Activated CD8-positive, alpha-beta memory T cell treated with anti-CD3 and anti-CD28 coated beads for 24 hours (primary cell): Measurements from ENCODE around the gene SDR42E2.
"Not testable (repeated sequence)": the region's sequence is repeated elsewhere in the genome, so short reads cannot be mapped to it uniquely, and the experiment has no call there.

Source experiments
- DNase-seq: peaks from one replicate; pipeline ENCODE4 v3.0.0-alpha.2; 2020

SDR42E2 gene

DNA sequence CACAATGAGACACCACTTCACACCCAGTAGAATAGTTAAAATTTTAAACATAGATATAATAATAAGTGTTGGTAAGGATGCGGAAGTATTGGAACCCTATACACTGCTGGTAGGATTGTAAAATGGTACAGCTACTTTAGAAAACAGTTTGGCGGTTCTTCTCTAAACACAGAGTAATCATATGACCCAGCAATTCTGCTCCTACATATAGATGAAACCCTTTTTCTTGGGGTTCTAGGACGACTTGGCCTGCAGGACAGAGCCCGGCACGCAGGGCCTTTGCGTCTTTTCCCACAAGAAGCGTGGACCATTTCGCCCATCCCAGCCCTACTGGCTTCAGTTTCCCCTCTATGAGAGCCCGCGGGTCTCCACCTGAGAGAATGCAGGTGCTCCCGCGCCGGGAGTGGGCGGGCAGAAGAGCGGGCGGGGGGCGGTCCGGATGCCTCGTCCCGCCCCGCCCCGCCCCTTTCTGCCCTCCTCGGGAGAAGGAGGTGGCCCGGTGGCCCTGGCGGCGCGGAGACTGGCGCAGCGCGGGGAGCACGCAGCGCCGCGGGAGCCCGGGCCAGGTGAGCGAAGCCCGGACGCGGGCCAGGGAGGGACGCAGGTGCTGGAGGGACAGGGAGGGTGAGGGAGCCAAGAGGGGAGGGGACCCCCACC lies at the start of gene SDR42E2:
SDR42E2 (plus strand) TSS at position 508 of the 657 bp plus-strand sequence. CDS start 3,077 bp downstream, outside the sequence.
- peak; percentile 70 for DNase-seq

DNA sequence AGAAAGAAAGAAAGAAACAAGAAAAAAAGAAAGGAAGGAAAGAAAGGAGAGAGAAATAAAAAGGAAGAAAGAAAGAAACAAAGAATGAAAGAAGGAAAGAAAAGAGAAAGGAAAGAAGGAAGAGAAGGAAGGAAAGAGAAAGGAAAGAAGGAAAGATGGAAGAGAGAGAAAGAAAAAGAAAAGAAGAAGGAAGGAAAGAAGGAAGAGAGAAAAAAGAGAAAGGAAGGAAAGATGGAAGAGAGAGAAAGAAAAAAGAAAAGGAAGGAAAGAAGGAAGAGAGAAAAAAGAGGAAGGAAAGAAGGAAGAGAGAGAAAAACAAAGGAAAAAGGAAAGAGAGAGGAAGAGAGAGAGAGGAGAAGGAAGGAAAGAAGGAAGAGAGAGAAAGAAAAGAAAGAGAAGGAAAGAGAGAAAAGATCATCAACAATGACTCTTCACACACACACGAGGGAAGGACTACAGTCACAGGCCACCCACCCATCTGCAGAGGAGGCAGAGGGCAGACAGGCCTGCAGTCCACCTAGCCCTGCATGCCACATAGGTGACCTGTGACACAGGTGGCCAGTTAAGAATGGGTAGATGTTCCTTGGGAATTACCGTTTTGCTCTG lies 46.1 kb upstream of the SDR42E2 start:
- no peak for DNase-seq

DNA sequence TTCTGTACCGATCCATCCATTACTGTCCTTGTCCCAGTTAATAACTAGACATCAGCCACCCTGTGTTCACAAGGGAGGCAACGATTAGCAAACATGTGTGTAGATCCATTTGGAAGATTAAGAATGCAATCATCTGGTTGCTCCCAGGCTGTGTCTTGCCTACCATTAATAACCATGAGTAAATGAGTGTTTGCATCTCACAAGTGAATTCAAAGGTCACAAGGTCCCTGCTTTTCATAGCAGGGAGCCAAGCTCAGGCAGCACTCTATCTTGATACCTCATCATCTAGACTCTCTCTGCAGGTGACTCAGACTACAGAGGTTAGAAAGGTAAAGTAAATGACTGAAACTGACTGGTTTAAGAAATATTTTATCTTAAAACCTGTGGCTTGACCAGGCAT lies 44.7 kb upstream of the SDR42E2 start:
- no peak for DNase-seq

DNA sequence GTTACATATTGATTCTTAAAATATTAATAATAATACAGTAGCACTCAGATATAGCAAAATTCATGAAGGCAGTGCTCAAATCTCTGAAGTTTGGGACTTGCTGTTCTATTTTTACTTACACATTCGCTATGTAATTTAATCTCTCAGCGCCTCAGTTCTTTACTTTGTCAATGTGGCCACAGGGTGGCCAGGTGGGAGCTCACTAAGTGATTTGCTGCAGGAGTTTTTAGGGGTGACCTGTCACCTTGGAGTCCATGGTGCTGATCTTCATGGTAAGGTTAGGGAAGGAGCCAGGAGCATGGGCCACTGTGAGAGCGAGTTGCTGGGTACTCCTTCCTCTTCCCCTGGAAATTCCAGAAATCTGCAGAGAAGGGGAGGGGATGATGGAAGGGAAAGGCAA lies 41.9 kb upstream of the SDR42E2 start:
- DNase-seq, result no peak

DNA sequence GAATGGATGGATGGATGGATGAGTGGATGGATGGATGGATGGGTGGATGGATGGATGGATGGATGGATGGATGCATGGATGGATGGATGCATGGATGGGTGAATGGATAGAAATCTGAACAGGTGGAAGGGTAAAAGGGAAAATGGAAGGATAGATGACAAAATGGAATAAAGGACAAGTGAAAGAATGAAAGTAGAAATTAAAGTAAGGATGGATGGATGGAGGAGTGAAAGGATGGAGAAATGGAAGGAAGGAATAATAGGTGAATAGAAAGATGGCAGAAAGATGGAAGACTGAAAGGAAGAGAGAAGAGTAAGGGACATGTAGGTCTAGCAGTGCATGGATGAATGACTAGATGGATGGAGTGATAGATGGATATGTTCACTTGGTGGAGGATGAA lies 40.1 kb upstream of the SDR42E2 start:
- DNase-seq, result no peak

DNA sequence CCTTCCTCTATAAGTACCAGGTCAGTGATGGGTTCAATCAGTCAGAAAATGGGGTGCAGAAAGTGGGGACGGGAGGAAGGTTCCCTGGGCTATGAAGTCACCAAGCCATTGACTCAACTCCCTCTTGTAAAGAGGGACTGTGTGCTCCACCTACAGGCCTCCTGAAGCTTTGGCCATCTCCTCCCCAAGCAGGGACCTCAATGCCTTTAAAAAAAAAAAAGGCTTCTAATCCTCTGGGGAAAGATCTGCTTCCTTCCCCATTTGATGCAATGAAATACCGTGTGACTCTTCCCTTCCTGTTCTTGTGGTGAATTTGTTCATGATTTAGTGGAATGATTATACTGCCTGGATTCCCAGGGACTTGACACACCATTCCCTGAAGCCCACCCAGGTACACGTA lies 39.2 kb upstream of the SDR42E2 start:
- DNase-seq, result no peak

DNA sequence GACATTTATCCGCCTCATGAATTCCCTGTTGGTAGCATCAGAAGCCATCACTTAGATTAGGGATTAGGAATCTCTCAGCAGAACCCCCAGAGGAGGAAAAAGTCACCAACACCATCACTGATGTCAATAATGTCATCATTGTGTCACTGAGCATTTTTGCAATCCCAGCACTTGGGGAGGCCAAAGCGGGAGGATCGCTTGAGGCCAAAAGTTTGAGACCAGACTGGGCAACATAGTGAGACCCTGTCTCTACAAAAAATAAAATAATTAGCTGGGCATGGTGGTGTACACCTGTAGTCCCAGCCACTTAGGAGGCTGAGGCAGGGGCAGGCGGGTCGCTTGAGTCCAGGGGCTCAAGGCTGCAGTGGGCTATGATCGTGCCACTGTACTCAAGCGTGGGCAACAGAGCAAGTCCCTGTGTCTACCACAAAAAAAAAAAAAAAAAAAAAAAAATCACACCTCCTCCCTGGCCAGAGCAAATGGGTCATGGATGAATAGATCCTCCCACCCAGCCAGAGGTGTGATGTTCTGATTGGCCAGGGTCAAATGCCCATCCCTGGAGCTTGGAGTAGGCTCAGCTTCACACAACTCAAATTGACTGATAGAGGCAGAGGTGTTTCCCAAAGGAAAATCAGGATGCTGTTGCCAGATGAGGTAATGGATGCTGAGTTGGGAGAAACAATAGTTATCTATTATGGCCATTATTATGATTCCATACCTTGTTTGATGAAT lies 38.4 kb upstream of the SDR42E2 start:
- no peak for DNase-seq

DNA sequence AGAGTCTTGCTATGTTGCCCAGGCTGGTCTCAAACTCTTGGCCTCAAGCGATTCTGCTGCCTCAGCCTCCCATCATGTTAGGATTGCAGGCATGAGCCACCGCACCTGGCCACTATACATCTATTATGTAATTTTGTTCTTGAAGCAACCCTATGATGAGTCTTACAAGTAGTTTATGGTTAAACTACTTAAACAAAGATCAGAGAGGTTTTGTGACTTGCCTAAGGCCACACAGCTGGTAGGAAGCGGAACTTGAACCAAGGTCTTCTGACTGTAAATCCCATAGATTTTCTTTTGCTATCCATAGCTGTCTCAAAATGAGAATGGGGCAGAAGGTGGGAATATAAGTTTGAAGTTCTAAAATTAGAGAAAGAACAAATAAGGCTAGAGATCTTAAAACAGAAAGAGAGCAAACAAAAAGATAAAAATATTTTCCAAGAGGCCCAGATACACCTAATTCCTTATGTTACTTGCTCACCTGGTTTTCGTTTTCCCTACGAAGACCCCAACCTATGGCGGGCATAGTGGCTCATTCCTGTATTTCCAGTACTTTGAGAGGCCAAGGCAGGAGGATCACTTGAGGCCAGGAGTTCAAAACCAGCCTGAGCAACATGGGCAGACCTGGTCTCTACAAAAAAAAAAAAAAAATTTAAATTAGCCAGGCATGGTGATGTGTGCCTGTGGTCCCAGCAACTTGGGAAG lies 37.6 kb upstream of the SDR42E2 start:
- DNase-seq, result no peak

DNA sequence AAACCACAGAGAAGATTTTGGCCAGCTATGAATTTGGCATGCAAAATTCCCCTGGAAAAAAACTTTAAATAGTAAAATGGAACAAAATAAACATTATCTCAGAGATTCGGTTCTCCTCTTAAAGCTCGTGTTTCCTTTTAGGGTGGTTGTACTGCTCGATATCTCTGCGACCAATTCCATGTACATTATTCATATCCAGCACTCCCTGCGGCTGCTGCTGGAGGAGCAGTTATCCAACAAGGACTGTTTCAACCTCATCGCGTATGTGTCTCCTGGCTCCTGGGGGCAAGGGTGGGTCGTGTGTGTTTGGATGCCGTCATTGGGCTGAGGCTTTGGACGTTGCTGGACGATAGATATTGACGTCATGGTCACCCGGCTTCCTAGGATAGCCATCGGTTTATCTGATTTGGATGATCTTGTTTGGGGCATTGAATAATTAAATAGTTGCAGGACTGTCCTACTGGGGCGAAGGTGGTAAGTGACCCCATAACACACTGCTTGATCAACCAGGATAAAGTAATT lies 36.2 kb upstream of the SDR42E2 start:
- no peak for DNase-seq

DNA sequence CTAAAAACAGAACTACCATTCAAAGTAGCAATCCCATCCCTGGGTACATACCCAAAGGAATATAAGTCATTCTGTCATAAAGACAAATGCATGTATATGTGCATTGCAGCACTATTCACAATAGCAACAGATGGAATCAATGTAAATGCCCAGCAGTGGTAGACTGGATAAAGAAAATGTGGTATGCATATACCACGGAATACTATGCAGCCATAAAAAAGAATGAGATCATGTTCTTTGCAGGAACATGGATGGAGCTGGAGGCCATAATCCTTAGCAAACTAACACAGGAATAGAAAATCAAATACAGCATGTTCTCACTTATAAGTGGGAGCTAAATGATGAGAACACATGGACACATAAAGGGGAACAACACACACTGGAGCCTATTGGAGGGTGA lies 33.8 kb upstream of the SDR42E2 start:
- DNase-seq, result not testable (repeated sequence)

DNA sequence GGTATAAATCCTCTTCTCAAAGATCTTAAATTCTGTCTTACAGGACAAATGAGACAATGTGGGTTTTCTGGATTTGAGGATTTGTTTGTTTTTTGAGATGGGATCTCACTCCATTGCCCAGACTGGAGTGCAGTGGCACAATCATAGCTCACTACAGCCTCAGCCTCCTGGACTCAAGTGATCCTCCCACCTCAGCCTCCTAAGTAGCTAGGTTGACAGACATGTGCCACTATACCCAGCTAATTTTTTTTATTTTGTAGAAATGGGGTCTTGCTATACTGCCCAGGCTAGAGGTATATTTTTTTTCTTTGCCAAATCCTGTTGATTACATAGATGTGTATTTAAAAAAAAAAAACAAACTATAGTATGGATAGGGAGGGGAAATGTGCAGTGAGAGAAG lies 31.8 kb upstream of the SDR42E2 start:
- no peak for DNase-seq

DNA sequence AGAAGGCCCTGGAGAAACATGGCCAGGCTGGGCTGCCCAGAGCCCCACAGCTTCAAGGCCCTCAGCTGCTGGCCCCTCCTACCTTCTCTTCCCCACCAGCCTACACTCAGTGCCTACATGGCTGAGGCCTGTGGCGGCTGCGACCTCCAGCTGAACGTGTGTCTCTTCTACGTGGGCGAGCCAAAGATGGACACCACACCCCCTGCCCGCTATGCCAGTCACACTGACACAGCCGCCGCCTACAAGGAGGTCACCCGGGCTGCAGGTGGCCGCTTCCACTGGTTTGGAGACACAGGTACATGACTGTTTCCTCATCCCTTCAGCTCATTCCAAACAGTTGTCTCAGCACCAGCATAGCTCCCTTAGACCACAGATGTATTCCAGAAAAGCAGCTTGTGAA lies 29.5 kb upstream of the SDR42E2 start:
- DNase-seq, result no peak

DNA sequence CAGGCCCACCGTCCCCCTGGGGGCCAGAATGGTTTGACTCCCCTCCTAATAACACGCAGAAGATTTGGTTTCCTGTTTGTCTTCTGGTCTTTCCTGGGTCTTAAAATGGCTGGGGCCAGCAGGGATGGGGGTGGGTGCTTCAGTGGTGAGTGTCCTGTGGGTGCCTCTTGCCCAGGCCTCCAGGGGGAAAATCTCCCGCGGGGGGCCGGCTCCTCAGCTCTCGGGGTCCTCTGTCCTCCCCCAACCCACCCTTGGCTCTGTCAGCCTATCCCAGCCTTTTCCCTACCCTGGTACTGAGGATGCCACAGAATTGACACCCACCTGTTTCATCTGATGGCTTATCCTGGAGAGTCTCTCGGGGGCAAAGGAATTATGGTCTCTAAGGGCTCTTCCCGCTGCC lies 23.8 kb upstream of the SDR42E2 start:
- DNase-seq, result no peak

DNA sequence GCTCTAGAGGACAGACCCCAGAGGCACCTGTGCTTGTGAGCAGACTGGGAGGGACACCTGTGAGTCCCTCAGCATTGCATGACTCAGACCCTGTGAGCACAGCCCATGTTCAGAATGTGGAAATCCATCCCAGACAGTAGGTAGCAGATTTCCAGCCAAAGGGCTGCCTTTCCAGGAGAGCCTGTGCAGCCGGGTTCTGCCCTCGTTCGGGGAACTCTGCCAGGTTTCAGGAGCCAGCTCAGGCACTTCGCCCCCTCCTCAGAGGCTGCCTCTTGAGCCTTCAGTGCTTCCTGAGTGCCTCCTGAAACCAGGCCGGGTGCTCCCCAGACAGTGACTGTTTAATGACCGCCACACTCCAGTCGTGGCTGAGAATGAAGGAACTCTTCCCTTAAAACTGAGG lies 23.3 kb upstream of the SDR42E2 start:
- DNase-seq, result no peak

DNA sequence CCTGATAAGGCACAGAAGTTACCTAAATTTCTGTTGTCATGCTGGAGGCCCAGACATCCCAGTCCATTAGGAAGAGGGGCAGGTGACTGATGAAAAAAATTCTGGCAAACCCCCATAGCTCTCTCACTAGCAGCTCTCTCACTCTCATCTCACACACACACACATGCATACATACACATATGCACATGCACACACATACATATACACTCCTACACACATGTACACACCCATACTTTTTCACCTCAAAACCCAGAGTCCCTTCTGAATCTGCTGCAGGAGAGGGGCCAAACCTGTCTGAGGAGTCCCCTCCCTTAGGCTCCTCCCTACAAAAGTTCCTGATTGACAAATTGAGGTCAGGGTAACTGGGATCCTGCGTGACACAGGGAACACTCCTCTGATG lies 22.6 kb upstream of the SDR42E2 start:
- DNase-seq, result no peak

DNA sequence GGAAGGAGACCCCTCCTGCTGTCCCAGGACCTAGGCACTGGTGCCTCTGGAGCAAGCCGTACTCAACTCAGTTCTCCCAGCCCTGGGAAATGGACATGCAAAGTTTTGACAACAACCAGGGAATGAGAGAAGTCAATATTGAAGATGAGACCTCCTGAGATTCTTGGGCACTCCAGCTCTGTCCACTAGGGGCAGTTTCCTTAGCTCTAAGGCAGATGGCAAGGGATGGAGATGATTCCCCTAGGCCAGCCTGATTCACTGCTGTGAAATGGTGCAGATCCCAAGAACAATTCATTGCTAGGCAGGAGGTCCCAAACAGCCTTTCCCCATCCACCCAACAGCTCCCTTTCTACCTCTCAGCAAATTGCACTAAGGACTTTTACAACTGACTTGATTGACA lies 20.5 kb upstream of the SDR42E2 start:
- DNase-seq, result no peak

DNA sequence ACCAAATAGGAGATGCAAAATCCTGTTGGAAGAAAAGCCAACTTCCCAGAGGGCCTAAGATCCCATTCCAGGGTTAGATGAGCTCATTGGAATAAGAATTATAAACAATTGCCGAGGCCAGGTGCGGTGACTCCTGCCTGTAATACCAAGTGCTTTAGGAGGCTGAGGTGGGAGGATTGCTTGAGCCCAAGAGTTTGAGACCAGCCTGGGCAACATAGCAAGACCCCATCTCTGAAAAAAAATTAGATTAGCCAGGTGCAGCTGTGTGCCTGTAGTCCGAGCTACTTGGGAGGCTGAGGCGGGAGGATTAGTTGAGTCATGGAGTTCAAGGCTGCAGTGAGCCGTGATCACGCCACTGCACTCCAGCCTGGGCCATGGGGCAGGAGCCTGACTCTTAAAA lies 17.8 kb upstream of the SDR42E2 start:
- no peak for DNase-seq

DNA sequence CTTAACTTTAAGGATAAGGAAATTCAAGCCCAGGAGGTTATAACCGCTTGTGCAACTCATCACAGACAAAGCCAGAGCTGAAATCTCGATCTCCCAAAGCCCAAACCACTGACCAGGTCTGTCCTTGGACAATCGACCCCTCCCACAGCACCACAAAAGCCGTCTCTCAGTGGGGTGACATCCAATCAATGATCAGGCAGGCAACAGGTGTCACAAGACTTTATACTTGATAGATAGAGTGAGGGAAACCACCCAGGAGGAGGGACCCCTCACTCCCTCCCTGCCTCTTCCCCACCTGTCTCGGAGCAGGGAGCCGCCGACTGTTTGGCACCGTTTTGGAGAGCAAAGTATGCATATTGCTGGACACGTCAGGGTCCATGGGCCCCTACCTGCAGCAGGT lies 14.5 kb upstream of the SDR42E2 start:
- no peak for DNase-seq

DNA sequence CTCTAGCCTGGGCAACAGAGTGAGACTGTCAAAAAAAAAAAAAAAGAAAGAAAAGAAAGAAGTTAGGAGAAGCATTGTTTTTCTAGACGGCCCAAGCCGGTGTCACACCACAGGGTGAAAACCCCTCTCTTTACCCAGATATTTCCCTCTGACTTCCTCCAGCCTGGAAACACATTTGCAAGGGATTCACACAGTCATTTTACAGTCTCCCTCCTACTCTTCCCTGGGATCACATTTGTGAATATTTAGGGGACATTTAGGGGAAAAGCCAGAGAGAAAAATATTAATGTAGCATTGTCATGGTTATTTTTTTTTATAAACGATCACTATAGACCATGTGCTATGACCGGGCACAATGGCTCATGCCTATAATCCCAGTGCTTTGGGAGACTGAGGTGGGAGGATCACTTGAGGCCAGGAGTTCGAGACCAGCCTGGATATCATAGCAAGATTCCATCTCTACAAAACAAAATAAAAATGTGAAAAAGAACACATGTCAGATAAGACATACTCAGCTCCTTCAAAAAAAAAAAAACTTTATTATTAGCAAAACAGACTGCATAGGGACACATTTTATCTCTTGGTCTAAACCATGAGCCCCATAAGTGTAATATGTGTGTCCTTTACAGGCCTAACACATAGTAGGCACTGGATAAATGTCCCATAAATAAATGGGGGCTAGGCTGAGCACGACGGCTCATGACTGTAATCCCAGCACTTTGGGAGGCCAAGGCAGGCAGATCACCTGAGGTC lies 10.9 kb upstream of the SDR42E2 start:
- DNase-seq, result no peak

DNA sequence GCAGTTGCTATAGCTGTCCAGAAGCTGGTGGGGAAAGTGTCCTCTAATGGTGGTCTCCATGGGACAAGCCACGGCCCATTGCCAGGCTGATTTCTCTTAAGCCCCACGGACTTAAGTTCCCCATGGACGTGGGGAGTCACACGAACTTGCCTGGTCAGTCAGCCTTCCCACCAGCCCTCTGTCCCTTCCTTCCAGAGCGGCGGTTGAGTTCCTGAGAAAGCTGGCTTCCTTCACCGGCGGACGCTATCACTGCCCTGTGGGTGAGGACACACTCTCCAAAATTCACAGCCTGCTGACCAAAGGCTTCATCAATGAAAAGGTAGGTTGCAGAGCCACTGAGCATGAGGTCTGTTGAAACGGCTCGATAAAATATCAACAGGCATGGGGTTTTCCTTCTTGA lies 10.0 kb upstream of the SDR42E2 start:
- no peak for DNase-seq

DNA sequence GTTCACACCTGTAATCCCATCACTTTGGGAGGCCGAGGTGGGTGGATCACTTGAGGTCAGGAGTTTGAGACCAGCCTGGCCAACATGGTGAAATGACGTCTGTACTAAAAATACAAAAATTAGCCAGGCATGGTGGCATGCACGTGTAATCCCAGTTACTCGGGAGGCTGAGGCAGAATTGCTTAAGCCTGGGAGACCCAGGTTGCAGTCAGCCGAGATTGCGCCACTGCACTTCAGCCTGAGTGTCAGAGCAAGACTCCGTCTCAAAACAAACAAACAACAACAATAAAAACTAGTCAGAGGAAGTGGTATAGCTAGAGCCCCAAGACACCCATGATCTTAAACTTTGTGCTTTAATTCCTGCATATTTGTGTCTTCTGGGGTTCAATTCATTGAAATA lies 9.2 kb upstream of the SDR42E2 start:
- not testable (repeated sequence) for DNase-seq

DNA sequence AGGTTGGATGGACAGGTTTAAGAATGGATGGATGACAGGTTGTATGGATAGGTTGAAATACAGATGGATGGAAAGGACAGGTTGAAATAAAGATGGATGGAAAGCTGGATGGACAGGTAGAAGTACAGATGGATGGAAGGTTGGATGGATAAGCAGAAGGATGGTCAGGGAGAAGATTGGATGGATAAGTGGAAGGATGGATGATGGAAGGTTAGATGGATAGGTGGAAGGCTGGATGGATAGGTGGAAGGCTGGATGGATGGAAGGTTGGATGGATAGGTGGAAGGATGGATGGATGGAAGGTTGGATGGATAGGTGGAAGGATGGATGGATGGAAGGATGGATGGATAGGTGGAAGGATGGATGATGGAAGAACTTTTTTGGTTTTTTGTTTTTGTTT lies 905 bp upstream of the SDR42E2 start:
- no peak for DNase-seq

DNA sequence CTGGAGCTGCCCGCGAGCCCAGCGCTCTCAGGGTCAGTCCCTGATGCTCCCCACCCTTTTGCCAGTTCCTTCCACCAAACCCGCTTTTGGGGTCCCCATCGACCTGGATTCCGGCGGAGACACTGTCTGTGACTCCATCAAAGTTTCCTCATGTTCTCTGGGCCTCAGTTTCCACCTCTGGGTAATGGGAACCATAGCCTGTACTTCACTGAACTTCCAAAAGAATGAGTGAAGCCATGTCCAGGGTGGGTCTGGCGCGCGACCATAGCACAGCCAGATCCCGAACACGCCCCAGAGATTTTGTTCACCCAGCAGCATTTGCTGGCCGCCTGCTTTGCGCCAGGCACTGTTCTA lies 327 bp downstream of the SDR42E2 start:
- no peak for DNase-seq
